ENCODE data around the gene UBL5.

Gene UBL5

GRCh38 chr19:9857076-9857721 is 29.5 kb downstream of the UBL5 start:
- DNase-seq = no peak

DNA sequence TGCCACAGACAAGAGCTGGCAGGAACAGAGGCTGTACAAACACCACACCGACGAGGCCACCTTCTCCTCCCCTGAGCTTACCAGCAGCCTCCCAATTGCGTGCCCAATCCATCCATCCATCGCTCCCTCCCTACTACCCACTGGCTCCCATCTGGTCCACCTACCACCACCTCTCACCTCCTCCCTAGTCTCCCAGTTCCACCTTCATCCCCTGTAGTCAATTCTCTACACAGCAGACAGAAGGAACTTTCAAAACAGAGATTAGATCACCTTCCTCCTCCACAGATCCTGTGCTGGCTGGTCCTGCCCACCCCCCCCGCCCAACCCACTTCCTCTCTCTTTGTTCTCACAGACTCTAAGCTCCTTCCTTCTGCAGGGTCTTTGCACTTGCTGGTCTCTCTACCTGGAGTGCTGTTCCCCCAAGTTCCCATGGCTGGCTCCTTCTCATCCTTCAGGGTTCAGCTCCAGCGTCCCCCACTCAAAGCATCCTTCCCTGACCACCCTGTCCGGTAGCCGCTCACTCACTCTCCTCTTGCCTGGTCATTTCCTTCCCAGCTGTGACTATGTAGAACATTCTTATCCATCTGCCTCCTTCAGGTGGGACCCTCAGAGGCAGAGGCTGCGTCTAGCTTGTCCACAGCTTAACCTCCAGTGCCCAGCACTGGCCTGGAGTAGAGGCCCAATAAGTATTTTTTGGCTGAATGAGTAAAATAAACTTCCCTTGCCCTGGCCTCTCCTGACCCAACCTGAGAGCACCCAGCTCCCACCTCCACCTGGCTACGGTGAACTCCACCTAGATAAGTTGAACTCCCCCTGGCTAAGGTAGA is 30.4 kb downstream of the UBL5 start:
- DNase-seq = no peak

DNA sequence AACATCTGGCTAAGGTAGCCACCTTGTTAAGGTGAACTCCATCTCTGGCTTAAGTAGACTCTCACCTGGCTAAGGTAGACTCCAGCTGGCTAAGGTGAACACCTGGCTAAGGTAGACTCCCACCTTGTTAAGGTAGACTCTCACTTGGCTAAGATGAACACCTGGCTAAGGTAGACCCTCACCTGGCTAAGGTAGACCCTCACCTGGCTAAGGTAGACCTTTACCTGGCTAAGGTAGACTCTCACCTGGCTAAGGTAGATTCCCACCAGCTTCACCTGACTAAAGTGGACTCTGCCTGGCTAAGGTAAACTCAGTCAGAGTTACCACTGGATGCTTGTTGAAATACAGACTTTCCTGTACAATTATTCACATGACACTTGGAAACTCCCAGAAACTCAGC is 31.0 kb downstream of the UBL5 start:
- DNase-seq = no peak

DNA sequence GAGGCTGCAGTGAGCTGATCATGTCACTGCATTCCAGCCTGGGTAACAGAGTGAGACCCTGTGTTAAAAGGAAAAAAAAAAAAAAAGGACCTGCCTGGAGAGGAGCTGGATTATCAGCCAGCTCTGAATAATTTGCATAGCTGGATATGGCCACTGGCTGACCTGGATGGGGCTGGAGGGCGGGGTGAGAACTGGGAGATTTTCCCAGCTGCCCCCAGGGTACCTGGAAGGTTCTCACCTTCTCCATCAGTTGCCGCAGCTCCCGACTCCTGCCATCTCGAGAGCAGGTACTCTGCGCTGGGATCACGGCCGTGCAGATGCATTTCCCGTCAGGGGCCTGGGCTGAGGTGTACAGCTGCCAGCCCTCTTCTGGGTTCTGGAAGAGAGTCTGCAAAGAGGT is 32.7 kb downstream of the UBL5 start:
- no peak for DNase-seq

DNA sequence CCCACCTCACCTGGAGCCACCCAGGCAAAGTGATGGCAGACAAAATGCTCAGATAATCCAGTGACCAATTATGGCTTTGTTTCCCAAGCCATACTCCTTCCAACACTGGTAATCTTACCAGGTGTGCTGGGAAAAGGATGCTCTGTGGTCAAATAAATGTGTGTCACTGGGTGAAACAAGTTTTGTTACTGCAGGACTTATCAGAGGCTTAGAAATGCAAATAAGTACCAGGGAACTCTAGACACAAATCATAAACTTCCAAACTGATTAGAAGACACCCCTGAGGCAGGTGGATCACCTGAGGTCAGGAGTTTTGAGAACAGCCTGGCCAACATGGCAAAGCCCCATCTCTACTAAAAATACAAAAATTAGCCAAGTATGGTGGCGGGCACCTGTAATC is 33.8 kb downstream of the UBL5 start:
- DNase-seq = no peak

DNA sequence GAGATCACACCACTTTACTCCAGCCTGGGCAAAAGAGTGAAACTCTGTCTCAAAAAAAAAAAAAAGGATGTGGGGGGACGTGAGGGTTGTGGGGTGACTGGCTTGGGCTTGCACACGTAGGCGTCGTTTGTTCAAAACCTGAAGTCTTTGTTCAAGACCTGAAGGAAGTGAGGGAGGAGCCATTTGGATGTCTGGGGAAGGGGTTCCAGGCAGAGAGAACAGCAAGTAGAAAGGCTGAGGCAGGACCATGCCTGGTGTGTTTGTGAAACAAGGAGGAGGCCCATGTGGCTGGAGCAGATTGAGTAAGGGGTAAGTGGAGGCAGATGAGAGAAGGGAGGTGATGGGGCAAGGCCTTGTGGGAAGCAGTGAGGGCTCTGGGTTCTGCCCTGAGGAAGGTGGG is 35.2 kb downstream of the UBL5 start:
- DNase-seq = no peak

- DNase-seq = no peak
These were observed 36.0 kb downstream of the UBL5 start for GRCh38 chr19:9863759-9864158.

DNA sequence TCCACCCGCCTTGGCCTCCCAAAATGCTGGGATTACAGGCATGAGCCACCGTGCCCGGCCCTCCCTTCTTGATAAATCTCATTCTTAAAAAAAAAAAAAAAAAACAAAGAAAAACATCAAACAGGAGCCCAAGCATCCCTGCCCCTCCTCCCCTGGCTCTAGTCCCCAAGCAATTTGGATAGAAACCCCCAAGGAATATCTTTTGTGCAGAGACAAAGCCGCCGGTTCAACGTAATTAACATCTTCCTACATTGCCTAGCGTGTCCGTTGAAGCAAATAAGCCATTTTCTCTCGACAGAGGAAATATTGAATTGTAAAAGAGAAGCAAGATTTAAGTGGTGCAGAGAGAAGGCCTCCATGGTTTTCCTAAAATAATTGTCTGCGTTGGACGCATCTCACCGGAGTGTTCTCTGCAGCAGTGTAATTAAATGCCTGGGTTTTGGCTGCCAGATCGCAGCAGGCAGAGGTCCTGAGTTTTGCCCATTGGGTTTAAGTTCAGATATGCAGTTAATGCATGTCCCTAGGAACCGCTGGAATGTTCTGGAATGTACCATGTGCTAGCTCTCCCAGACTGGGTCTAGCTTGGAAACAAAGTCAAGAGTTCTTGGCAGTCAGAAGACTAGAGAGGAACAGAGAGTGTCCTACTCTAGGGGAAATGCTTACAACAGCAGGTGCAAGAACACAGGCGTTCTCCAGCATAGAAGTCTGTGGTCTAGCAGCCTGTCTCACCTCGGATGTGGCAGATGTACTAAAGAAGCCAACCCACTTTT is 38.2 kb downstream of the UBL5 start:
- no peak for DNase-seq

DNA sequence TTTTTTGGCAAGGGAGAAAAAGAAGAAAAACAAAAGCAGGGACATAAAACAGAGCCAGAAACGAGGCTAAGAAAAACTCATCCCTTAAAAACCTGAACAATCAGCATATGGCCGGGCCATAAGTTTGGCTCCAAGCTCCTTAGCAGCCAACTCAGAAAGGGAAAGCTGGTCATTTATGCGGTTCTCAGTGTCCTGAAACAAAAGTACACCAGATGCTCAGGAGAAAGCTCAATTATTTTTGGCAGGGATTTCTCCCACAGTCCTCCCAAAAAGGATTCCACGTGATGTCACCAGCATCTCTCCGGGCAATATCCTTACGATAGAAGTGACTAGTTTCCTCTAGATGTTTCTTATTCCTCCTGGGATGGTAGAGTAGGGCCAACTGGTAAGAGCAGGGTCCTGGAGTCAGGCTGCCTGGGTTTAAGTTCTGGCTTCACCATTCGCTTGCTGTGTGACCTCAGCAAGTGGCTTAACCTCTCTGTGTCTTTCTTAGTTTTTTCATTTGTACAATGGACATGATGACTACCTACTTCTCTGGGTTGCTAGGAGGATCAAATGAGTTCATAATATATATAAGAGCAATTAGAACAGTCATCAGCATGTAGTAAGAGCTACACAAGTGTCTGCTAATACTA is 41.4 kb downstream of the UBL5 start:
- DNase-seq = no peak

GRCh38 chr19:9871626-9872338 is 44.1 kb downstream of the UBL5 start:
- peak; percentile 63 for DNase-seq

GRCh38 chr19:9872618-9873242 is 45.0 kb downstream of the UBL5 start:
- no peak for DNase-seq

- DNase-seq = no peak
These were observed 47.4 kb downstream of the UBL5 start for GRCh38 chr19:9875031-9875627.

DNA sequence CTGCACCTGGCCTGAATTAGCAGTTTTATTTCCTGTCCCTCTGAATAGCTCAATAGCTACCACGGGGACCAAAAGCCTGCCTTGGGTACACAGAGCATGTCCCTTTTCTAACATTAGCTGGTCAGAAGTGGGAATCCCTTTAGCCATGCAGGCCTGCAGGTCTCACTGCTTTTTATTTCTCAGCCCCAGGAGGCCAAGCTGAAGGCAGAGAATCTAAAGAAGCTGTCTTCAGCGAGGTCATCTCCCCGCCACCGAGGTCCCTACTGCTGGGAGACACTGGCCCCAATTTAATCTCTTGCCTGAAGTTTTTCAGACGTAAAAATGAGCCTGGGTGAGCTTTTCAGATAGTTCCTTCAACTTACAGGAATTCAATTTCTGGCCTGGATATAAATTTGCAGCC is 48.1 kb downstream of the UBL5 start:
- DNase-seq = no peak

DNA sequence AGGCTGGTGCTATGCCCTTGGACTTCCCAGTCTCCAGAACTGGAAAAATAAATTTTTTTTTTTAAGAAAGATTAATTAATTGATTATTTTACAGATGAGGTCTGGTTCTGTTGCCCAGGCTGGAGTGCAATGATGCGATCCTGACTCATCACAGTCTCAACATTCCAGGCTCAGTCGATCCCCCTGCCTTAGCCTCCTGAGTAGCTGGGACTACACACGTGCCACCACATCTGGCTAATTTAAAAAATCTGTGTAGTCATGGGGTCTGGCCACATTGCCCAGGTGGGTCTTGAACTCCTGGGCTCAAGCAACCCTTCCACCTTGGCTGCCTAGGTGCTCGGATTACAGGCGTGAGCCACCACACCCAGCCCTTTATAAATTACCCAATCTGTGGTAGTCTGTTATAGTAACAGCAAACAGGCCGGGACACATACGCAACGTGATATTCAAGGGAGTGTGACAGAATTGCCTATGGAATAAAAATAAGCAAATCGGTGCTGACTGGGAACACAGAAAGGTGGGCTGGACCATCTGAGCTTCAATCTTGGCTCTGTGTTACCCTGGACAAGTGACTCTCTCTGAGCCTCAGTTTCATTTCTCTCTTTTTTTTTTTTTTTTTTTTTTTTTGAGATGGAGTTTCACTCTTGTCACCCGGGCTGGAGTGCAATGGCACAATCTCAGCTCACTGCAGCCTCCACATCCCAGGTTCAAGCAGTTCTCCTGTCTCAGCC is 50.2 kb downstream of the UBL5 start:
- no peak for DNase-seq

DNA sequence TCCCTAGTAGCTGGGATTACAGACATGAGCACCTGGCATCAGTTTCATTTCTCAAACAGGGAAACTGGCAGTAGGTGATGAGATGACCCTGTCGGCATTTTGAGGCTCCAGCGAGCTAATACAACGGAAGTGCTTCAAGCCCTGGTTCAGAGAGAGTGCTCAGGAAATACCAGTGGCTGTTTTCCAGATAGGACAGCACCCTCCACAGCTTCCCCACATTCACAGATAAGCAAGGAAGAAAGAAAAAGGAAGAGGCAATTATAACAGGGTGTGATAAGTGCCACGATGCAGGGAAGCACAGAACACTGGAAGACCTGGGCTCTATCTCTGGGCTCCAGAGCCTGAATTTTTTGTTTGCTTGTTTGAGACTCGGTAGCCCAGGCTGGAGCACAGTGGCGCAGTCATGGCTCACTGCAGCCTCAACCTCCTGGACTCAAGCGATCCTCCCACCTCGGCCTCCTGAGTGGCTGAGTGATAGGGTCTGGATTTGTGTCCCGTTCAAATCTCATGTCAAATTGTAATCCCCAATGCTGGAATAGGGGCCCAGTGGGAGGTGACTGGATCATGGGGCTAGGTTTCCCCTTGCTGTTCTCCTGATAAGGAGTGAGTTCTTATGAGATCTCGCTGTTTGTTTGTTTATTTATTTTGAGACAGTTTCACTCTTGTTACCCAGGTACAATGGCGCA is 50.9 kb downstream of the UBL5 start:
- DNase-seq = no peak

Measured in NCI-H2029 treated with DMSO at 0.1 percent for 48 hours (cell line).